ENCODE results near the gene FBXO46.

GRCh38 chr19:45692187-45693105 is 38.2 kb downstream of the FBXO46 start, which contains the start of gene QPCTL:
- TF ChIP-seq CTCF (IDR thresholded peaks at IDR 0.05) (peak in 1 of 4 experiments; percentile 15), POLR2AphosphoS5 (IDR thresholded peaks at IDR 0.05) (peak; percentile 98), POLR2A (IDR thresholded peaks at IDR 0.05) (peak; percentile 75)
